H9 (cell line): ENCODE data around the gene ZNG1F. TPM values are rescaled to one million over a fixed set of nuclear protein-coding genes. Genes with fewer than 3 reads are reported as not detected.
"Not testable (repeated sequence)": the region's sequence is repeated elsewhere in the genome, so short reads cannot be mapped to it uniquely, and the experiment has no call there.

Experiments
- DNase-seq: peaks from one replicate; pipeline ENCODE4 v3.0.0-alpha.2; 2017
- H2AFZ ChIP-seq: one replicate; pipeline ENCODE4 v1.6.1; 2013; ENCODE audit warnings: mild to moderate bottlenecking, low read length, control low read depth, moderate library complexity
- H2AK5ac ChIP-seq: 2 replicates; pipeline ENCODE4 v1.6.1; 2013; ENCODE audit warnings: low read length, control low read depth, mixed read lengths; ENCODE audit not compliant: insufficient read length
- H2BK120ac ChIP-seq: one replicate; pipeline ENCODE4 v1.6.1; 2013; ENCODE audit warnings: low read depth, mild to moderate bottlenecking, low read length, control low read depth, inconsistent platforms; ENCODE audit not compliant: poor library complexity, severe bottlenecking
- H2BK12ac ChIP-seq: 2 replicates; pipeline ENCODE4 v1.6.1; 2013; ENCODE audit warnings: low read length, control low read depth, mixed read lengths, low read depth; ENCODE audit not compliant: insufficient read length
- H2BK15ac ChIP-seq: 2 replicates; pipeline ENCODE4 v1.6.1; 2013; ENCODE audit warnings: low read depth, low read length, control low read depth
- H2BK20ac ChIP-seq: one replicate; pipeline ENCODE4 v1.6.1; 2013; ENCODE audit warnings: low read depth, mild to moderate bottlenecking, low read length, control low read depth, inconsistent platforms; ENCODE audit not compliant: poor library complexity, severe bottlenecking
- H2BK5ac ChIP-seq: 2 replicates; pipeline ENCODE4 v1.6.1; 2013; ENCODE audit warnings: low read length, control low read depth, mixed read lengths; ENCODE audit not compliant: insufficient read length
- H3K14ac ChIP-seq: 2 replicates; pipeline ENCODE4 v1.6.1; 2013; ENCODE audit warnings: low read length, control low read depth; ENCODE audit not compliant: insufficient read depth
- H3K18ac ChIP-seq: 2 replicates; pipeline ENCODE4 v1.6.1; 2013; ENCODE audit warnings: low read depth, mild to moderate bottlenecking, mixed read lengths, low read length, control low read depth; ENCODE audit not compliant: insufficient read length
- H3K23ac ChIP-seq: 2 replicates; pipeline ENCODE4 v1.6.1; 2013; ENCODE audit warnings: low read length, control low read depth, mixed read lengths, low read depth; ENCODE audit not compliant: insufficient read length
- H3K23me2 ChIP-seq: 2 replicates; pipeline ENCODE4 v1.6.1; 2013; ENCODE audit warnings: low read depth, mild to moderate bottlenecking, mixed read lengths, low read length, control low read depth; ENCODE audit not compliant: insufficient read length, poor library complexity, severe bottlenecking
- H3K27ac ChIP-seq: 2 replicates; pipeline ENCODE4 v1.5.1; 2013; ENCODE audit warnings: low read length, control low read depth, mixed read lengths, low read depth; ENCODE audit not compliant: insufficient read length
- H3K27me3 ChIP-seq: 2 replicates; pipeline ENCODE4 v1.6.1; 2013; ENCODE audit warnings: low read length, control low read depth, inconsistent platforms; ENCODE audit not compliant: insufficient read depth
- H3K4ac ChIP-seq: 2 replicates; pipeline ENCODE4 v1.6.1; 2013; ENCODE audit warnings: low read depth, mild to moderate bottlenecking, control low read depth, inconsistent platforms, low read length, moderate library complexity
- H3K4me1 ChIP-seq: 2 replicates; pipeline ENCODE4 v1.6.1; 2013; ENCODE audit warnings: low read length, control low read depth, inconsistent platforms; ENCODE audit not compliant: insufficient read depth
- H3K4me2 ChIP-seq: 2 replicates; pipeline ENCODE4 v1.6.1; 2013; ENCODE audit warnings: low read length, control low read depth, mixed read lengths; ENCODE audit not compliant: insufficient read length, insufficient read depth
- H3K56ac ChIP-seq: 2 replicates; pipeline ENCODE4 v1.6.1; 2013; ENCODE audit warnings: low read depth, mild to moderate bottlenecking, mixed read lengths, low read length, control low read depth; ENCODE audit not compliant: insufficient read length
- H3K79me1 ChIP-seq: 2 replicates; pipeline ENCODE4 v1.6.1; 2013; ENCODE audit warnings: low read depth, mild to moderate bottlenecking, moderate library complexity, low read length, control low read depth, inconsistent platforms; ENCODE audit not compliant: insufficient read depth, poor library complexity, severe bottlenecking
- H3K79me2 ChIP-seq: 2 replicates; pipeline ENCODE4 v1.6.1; 2013; ENCODE audit warnings: low read length, control low read depth, inconsistent platforms; ENCODE audit not compliant: insufficient read depth
- H3K9ac ChIP-seq: 2 replicates; pipeline ENCODE4 v1.6.1; 2013; ENCODE audit warnings: low read length, control low read depth, mixed read lengths; ENCODE audit not compliant: insufficient read length; ENCODE audit errors: extremely low read depth
- H3K9me3 ChIP-seq: one replicate; pipeline ENCODE4 v1.6.1; 2013; ENCODE audit warnings: low read depth, low read length, inconsistent platforms; ENCODE audit not compliant: control insufficient read depth
- H3T11ph ChIP-seq: one replicate; pipeline ENCODE4 v1.6.1; 2013; ENCODE audit warnings: mild to moderate bottlenecking, low read length, control low read depth, inconsistent platforms
- H4K20me1 ChIP-seq: one replicate; pipeline ENCODE4 v1.6.1; 2013; ENCODE audit not compliant: control insufficient read depth, insufficient read length, insufficient read depth
- H4K5ac ChIP-seq: 2 replicates; pipeline ENCODE4 v1.6.1; 2013; ENCODE audit warnings: low read depth, mild to moderate bottlenecking, mixed read lengths, low read length, control low read depth; ENCODE audit not compliant: insufficient read length
- H4K8ac ChIP-seq: replicated peaks from 2 replicates; pipeline ENCODE4 v1.6.1; 2013; ENCODE audit warnings: low read length, control low read depth, mixed read lengths, low read depth; ENCODE audit not compliant: insufficient read length
- H4K91ac ChIP-seq: 2 replicates; pipeline ENCODE4 v1.6.1; 2013; ENCODE audit warnings: low read depth, mild to moderate bottlenecking, moderate library complexity, mixed read lengths, low read length, control low read depth; ENCODE audit not compliant: insufficient read length
- H3K27ac Mint-ChIP-seq, 3 experiments: 2 replicates in 2 of 3; 3 replicates in 1 of 3; pipeline ENCODE4 v1.8.0; 2020 to 2021; ENCODE audit warnings: mixed read lengths in 3 of 3, mild to moderate bottlenecking in 1 of 3, moderate library complexity in 1 of 3
- H3K27me3 Mint-ChIP-seq: 2 replicates; pipeline ENCODE4 v1.8.0; 2021; ENCODE audit warnings: low read depth, mild to moderate bottlenecking, moderate library complexity, mixed read lengths
- H3K36me3 Mint-ChIP-seq, 3 experiments: 2 replicates in 2 of 3; 3 replicates in 1 of 3; pipeline ENCODE4 v1.8.0; 2020 to 2021; ENCODE audit warnings: low read depth in 3 of 3, mixed read lengths in 3 of 3; ENCODE audit not compliant: insufficient read depth in 1 of 3
- H3K4me1 Mint-ChIP-seq, 2 experiments: 2 replicates each; pipeline ENCODE4 v1.8.0; 2020; ENCODE audit warnings: mixed read lengths in 2 of 2
- H3K4me3 Mint-ChIP-seq, 2 experiments: 2 replicates in 1 of 2; 3 replicates in 1 of 2; pipeline ENCODE4 v1.8.0; 2020 to 2021; ENCODE audit warnings: mild to moderate bottlenecking in 2 of 2, mixed read lengths in 2 of 2, moderate library complexity in 1 of 2
- H3K9me3 Mint-ChIP-seq, 2 experiments: 2 replicates in 1 of 2; 3 replicates in 1 of 2; pipeline ENCODE4 v1.8.0; 2020; ENCODE audit warnings: mild to moderate bottlenecking in 2 of 2, mixed read lengths in 2 of 2, moderate library complexity in 1 of 2
- WGBS: extraction: QIAGEN DNeasy Blood & Tissue Kit; methylation state at CpG from one replicate; pipeline ENCODE4 v1.1.7; 2013; ENCODE audit warnings: missing lambda C conversion rate, low lambda C conversion rate, mixed read lengths; ENCODE audit not compliant: insufficient read length; ENCODE audit errors: extremely low coverage; 5-methylcytosine and 5-hydroxymethylcytosine counted together
- total RNA-seq: library from RNA; stranded (reverse); gene quantifications from 2 replicates; pipeline ENCODE4 v1.2.1, GENCODE V29; 2021

Gene ZNG1F
- total RNA-seq, 1 experiment from 2014 or later, result 13.4 TPM

GRCh38 chr9:41090922-41091321 is 98.2 kb downstream of the ZNG1F start:
- H3K4me1 Mint-ChIP-seq, result not testable (repeated sequence)
- H3K27me3 Mint-ChIP-seq, result peaks cover 62% of the 10 kb centered on the region

DNA sequence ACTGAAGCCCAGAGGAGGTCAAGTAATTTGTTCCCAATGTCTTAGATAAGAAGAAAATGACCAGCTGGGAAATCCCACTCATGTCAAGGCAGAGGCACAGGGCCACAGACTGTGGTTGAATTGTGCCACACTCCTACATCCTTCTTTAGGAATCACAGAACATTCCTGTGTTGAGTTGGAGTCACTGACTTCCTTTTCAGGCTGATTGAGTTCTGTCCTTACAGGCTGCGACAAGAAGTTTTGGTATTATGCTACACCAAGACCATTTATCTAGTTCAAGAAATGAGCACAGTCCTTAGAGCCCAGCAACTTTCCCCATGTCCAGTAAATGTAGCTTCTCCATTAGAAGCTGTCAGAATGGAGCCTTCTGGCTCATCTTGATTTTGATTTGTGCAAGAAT is 98.7 kb downstream of the ZNG1F start:
- not testable (repeated sequence) for H3K27ac ChIP-seq, H4K91ac ChIP-seq, H3K4me2 ChIP-seq, H3K4ac ChIP-seq, H2BK20ac ChIP-seq, H3K23me2 ChIP-seq, H2BK120ac ChIP-seq, H3K36me3 Mint-ChIP-seq, H2BK15ac ChIP-seq, H4K8ac ChIP-seq, H3T11ph ChIP-seq, H2AFZ ChIP-seq, H3K9me3 ChIP-seq, H4K5ac ChIP-seq, H3K79me2 ChIP-seq, H3K4me1 ChIP-seq, H4K20me1 ChIP-seq, H3K18ac ChIP-seq, H3K4me3 Mint-ChIP-seq, H3K27ac Mint-ChIP-seq, H3K9ac ChIP-seq, H2BK12ac ChIP-seq, H3K23ac ChIP-seq, H3K27me3 ChIP-seq, H3K4me1 Mint-ChIP-seq, H2BK5ac ChIP-seq, H3K79me1 ChIP-seq, H3K56ac ChIP-seq, H2AK5ac ChIP-seq, DNase-seq, H3K14ac ChIP-seq
- Mint-ChIP-seq H3K9me3 (peaks cover 20 to 23% of the 10 kb centered on the region in 2 experiments), H3K27me3 (peaks cover 67% of the 10 kb centered on the region)
- WGBS, result no CpG with 5 or more reads among the region's 1 CpG

More at GRCh38 chr9:41090922-41091321, 98.2 kb downstream of the ZNG1F start:
- not testable (repeated sequence) for H4K8ac ChIP-seq, H4K91ac ChIP-seq, H3K4me1 ChIP-seq, H3K18ac ChIP-seq, H2AFZ ChIP-seq, H3K23ac ChIP-seq, H3K4me2 ChIP-seq, H3K23me2 ChIP-seq, H3K9ac ChIP-seq, H3K56ac ChIP-seq, DNase-seq, H2AK5ac ChIP-seq, H2BK120ac ChIP-seq, H3K79me1 ChIP-seq, H3K9me3 ChIP-seq, H2BK12ac ChIP-seq, H4K5ac ChIP-seq, H2BK5ac ChIP-seq, H3K27ac ChIP-seq, H3K14ac ChIP-seq, H3K27ac Mint-ChIP-seq, H3K27me3 ChIP-seq, H2BK20ac ChIP-seq, H3K4me3 Mint-ChIP-seq, H3T11ph ChIP-seq, H2BK15ac ChIP-seq, H3K4ac ChIP-seq, H3K36me3 Mint-ChIP-seq, H3K79me2 ChIP-seq, H4K20me1 ChIP-seq
- H3K9me3 Mint-ChIP-seq, result peaks cover 19 to 21% of the 10 kb centered on the region in 2 experiments
